ENCODE measurements around the gene SPTLC3. TPM values are rescaled to one million over a fixed set of nuclear protein-coding genes. Genes with fewer than 3 reads are reported as not detected.
A peak's percentile ranks its signal among the peaks of the same experiment; 100 is the strongest.

Gene SPTLC3
- total RNA-seq (3.5 TPM), polyA plus RNA-seq (ENCODE audit: insufficient read depth in 1 of 8, insufficient read length in 8 of 8, low replicate concordance in 1 of 8) (1 to 10 TPM; 1.4 to 6.2 (median 3.1) TPM)
- long read RNA-seq, donor 1, result 0 reads
- long read RNA-seq, donor 2, result 0 reads
- long read RNA-seq, donor 3, result 0 reads
- long read RNA-seq, donor 4, result 0 reads
- long read RNA-seq, donor 5, full-length matches to known transcripts, result 2 of 2 reads
- long read RNA-seq, donor 5, partial matches to known transcripts, result 0 of 2 reads
- long read RNA-seq, donor 5, other reads (novel, unspliced or antisense), result 0 of 2 reads
- long read RNA-seq, donor 6, result 0 reads
- long read RNA-seq, donor 7, result 0 reads
- long read RNA-seq, donor 8, full-length matches to known transcripts, result 2 of 2 reads
- long read RNA-seq, donor 8, partial matches to known transcripts, result 0 of 2 reads
- long read RNA-seq, donor 8, other reads (novel, unspliced or antisense), result 0 of 2 reads
- long read RNA-seq, donor 9, result 0 reads
- long read RNA-seq, donor 10, result 0 reads
- long read RNA-seq, donor 11, result 0 reads

DNA sequence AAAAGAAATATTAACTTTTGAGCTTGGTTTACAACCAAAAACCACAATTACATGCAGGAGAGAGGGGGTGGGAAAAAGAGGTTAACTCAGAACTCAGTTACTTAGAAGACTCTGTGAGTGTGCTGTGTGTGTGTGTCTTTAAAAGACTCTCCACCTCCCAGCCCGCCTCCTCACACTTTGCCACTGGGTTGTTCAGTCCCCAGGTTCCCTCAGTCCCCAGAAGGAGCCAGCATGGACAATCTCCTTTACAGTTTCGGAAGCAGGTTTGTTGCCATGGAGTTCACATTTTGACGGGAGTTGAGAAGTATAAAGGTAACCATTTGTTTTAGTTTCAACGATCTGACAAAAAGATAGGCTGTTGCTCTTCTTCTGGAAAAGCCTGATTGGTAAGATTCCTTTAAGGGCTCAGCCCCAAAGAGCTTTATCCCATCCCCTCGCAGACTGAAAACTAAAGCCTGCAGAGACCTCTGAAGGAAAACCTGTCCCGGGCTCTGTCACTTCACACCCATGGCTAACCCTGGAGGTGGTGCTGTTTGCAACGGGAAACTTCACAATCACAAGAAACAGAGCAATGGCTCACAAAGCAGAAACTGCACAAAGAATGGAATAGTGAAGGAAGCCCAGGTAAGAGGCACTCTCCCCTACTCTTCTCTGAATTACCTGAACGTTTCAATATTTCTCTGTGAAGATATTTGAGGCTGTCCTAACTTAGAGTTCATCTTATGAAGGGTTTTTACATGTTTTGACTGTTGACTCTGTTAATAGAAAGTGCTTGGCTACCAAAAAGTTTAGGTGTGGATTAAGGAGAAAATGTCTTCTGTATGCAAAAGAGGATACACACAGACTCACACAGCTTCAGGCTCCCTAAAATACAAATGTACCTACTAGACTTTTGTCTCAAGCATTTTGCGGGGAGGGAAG, at the start of gene SPTLC3:
TSS of gene SPTLC3 (plus strand) at position 212 of the 921 bp plus-strand sequence. CDS start at position 508, 296 bp downstream.
- 20% methylated on average over 1 of the region's 9 CpGs for WGBS (ENCODE audit: insufficient coverage)
- Histone ChIP-seq H3K4me1 (ENCODE audit: control insufficient read depth, insufficient read depth, low read length) (peaks cover 5% of the 10 kb centered on the region), H3K36me3 (ENCODE audit: control insufficient read depth, insufficient read depth, low read length) (no peaks in the 10 kb centered on the region), H3K4me3 (ENCODE audit: low read length) (peak within 1 kb of the TSS; percentile 41), H3K27ac (ENCODE audit: low read length) (peak within 1 kb of the TSS; percentile 81), H3K9me3 (replicated peaks; ENCODE audit: control insufficient read depth, low read depth, low read length) (no peaks in the 10 kb centered on the region), H3K27me3 (ENCODE audit: control insufficient read depth, insufficient read depth, low read length) (no peaks in the 10 kb centered on the region)
- DNase-seq, result peak; percentile 84

DNA sequence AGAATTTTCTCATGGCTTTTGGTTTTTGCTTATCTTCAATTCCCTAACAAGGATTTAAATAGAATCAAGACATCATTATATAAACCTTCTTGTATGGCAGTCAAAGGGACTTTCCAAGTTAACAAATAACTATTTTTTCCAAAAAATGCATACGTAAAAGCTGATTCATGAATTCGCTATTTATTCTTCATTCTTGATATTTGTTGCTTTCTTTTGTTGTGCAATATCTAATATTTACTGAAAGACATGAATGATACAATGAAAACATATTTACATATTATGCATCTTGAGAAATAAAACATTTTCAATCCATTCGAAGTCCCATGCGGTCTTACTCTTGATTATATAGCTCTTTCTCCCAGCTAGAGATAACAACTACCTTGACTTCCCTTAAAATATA, 47.0 kb upstream of the SPTLC3 start:
- Histone ChIP-seq H3K4me3 (ENCODE audit: low read length) (no peak overlapping the region), H3K4me1 (ENCODE audit: control insufficient read depth, insufficient read depth, low read length) (peaks cover 3% of the 10 kb centered on the region), H3K27me3 (ENCODE audit: control insufficient read depth, insufficient read depth, low read length) (no peaks in the 10 kb centered on the region), H3K9me3 (replicated peaks; ENCODE audit: control insufficient read depth, low read depth, low read length) (no peaks in the 10 kb centered on the region), H3K27ac (ENCODE audit: low read length) (no peak overlapping the region), H3K36me3 (ENCODE audit: control insufficient read depth, insufficient read depth, low read length) (no peaks in the 10 kb centered on the region)
- no CpG with 5 or more reads among the region's 4 CpGs for WGBS (ENCODE audit: insufficient coverage)
- DNase-seq, result no peak

DNA sequence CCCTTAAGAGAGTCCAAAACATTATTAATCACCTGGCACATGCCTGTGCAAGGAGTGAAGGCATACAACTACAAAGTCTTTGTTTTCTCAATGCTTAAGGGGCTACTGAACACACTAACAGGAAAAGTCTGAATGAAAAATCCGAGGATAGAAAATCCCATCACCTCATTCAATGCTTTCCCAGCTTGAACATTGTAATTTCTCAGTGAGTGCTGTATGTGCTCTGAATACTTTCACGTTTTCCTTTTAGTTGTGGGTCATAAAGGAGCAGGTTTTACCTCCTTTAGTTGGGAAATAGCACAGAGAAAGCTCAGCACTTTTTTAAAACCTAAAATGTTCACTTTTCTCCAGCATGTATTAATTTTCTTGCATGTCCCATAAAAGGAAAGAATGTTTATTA, 45.9 kb upstream of the SPTLC3 start:
- Histone ChIP-seq H3K4me1 (ENCODE audit: control insufficient read depth, insufficient read depth, low read length) (peaks cover 3% of the 10 kb centered on the region), H3K36me3 (ENCODE audit: control insufficient read depth, insufficient read depth, low read length) (no peaks in the 10 kb centered on the region), H3K27ac (ENCODE audit: low read length) (no peak overlapping the region), H3K27me3 (ENCODE audit: control insufficient read depth, insufficient read depth, low read length) (no peaks in the 10 kb centered on the region), H3K9me3 (replicated peaks; ENCODE audit: control insufficient read depth, low read depth, low read length) (no peaks in the 10 kb centered on the region), H3K4me3 (ENCODE audit: low read length) (no peak overlapping the region)
- no peak for DNase-seq
- no CpG with 5 or more reads among the region's 2 CpGs for WGBS (ENCODE audit: insufficient coverage)

DNA sequence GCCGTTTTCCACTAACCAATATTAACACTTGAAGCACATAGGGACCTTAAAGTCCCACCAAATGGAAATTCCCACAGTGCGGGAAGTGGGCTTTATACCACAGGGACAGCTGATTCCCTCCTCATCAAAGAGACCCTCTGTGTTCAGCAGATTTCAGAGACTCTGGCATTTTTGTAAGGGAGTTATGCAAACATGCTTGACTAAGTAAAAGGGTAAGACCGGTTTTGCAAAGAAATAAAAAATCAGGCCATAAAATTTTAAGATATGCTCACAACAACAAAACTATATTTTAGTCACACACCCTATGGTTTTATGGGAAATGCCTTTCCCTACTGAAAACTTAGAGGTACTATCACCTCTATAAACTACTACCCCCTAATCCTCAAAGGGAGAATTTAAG, 45.4 kb upstream of the SPTLC3 start:
- Histone ChIP-seq H3K27me3 (ENCODE audit: control insufficient read depth, insufficient read depth, low read length) (no peaks in the 10 kb centered on the region), H3K4me3 (ENCODE audit: low read length) (no peak overlapping the region), H3K9me3 (replicated peaks; ENCODE audit: control insufficient read depth, low read depth, low read length) (no peaks in the 10 kb centered on the region), H3K4me1 (ENCODE audit: control insufficient read depth, insufficient read depth, low read length) (peaks cover 3% of the 10 kb centered on the region), H3K27ac (ENCODE audit: low read length) (no peak overlapping the region), H3K36me3 (ENCODE audit: control insufficient read depth, insufficient read depth, low read length) (no peaks in the 10 kb centered on the region)
- DNase-seq, result no peak
- WGBS (ENCODE audit: insufficient coverage), result no CpG with 5 or more reads among the region's 3 CpGs

DNA sequence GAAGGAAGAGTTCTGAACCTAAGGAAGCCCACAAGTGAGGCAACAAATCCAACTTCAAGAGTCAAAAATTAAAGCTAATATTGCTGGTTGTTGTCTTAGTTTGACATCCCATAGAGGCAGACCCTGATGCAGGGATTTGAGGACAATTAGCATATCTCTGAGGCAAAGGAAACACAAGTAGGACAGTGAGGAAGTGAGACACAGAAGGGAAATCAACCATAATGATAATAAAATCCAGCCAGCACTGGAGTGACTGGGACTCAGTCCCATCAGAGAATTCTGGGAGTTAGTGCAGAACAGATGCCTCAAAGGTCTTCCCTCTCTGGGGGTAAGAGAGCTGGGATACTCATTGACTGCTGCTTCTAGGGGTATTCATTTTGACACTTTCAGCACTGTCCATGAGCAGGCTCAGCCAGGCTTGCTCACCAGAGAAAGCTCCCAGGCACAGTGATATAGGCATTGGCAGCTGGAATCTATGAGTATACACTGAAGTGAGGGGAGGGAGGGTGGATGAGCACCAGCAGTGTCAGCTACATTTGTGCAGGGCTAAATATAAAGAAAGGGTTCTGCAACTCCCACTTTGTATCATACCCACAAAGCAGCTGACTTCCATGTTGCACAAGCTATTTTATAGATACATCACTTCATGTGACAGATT, 43.4 kb upstream of the SPTLC3 start:
- Histone ChIP-seq H3K27me3 (ENCODE audit: control insufficient read depth, insufficient read depth, low read length) (no peaks in the 10 kb centered on the region), H3K4me3 (ENCODE audit: low read length) (no peak overlapping the region), H3K4me1 (ENCODE audit: control insufficient read depth, insufficient read depth, low read length) (peaks cover 3% of the 10 kb centered on the region), H3K36me3 (ENCODE audit: control insufficient read depth, insufficient read depth, low read length) (no peaks in the 10 kb centered on the region), H3K27ac (ENCODE audit: low read length) (no peak overlapping the region), H3K9me3 (replicated peaks; ENCODE audit: control insufficient read depth, low read depth, low read length) (peaks cover 5% of the 10 kb centered on the region)
- no peak for DNase-seq

DNA sequence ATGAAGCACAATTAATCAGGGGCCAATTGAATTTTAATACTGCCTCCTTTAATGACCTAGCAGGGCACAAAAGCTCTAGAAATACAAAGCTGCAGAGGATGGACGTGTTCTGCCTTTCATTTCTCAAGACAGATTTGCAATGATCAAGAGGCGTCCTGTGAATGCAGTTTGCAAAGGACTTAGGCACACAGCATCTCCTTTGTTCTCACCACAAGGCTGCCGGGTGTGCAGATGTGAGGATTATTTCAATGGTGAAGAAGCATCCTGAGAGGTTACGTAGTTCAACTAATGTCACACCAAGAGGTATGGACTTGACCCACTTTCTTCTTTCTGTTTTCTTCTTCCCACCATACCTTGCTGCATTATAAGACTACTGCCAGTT, 42.9 kb upstream of the SPTLC3 start:
- Histone ChIP-seq H3K4me3 (ENCODE audit: low read length) (no peak overlapping the region), H3K4me1 (ENCODE audit: control insufficient read depth, insufficient read depth, low read length) (peaks cover 3% of the 10 kb centered on the region), H3K27me3 (ENCODE audit: control insufficient read depth, insufficient read depth, low read length) (no peaks in the 10 kb centered on the region), H3K36me3 (ENCODE audit: control insufficient read depth, insufficient read depth, low read length) (no peaks in the 10 kb centered on the region), H3K27ac (ENCODE audit: low read length) (no peak overlapping the region), H3K9me3 (replicated peaks; ENCODE audit: control insufficient read depth, low read depth, low read length) (peaks cover 5% of the 10 kb centered on the region)
- WGBS (ENCODE audit: insufficient coverage), result 70% methylated on average over 1 of the region's 4 CpGs
- DNase-seq, result no peak

DNA sequence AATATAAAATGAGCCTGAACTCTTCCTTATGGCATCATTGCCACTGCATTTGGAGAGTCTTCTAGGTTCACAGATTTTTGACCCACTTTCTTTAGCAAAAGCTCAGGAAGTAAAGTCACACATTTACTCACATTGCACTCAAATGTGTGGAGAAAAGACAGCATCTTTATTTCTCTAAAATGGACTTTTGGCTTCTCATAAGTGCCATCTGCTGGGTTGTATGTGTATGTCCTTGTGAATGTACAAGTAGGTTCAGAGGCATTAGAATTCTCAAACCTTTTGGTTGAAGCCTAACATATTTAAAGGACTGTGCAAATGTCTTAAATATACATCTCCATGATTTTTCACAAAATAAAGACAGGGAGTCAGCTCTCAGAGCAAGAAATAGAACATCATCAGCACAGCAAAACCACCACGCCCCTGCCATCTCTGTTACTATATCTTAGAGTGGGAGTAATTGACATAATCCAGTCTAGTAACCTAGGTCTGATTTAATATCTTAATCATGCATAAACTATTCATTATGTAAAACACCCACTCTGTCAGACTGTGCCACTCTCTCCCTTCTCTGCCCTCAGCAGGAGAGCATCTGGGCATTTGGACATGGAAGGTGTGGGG, 42.2 kb upstream of the SPTLC3 start:
- DNase-seq, result peak; percentile 54
- Histone ChIP-seq H3K27ac (ENCODE audit: low read length) (no peak overlapping the region), H3K4me1 (ENCODE audit: control insufficient read depth, insufficient read depth, low read length) (peaks cover 3% of the 10 kb centered on the region)

DNA sequence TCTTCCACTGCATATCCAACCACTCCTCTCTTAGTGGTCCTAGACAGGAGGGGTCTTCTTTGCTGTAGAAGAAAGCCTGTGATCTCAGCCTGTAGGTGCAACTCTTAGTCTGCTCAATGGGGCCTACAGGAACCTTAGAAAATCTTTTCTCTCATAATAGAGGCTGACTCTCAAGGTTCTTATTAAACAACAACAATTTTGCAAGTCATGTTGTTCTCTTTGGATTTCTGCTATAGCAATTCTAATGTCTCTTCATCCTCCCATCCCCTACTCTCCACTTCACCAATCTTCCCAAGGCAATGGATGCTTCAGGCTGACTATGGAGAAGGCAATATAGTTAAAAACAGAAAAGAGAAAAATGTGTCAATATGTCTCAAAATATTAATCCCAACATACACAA, 40.8 kb upstream of the SPTLC3 start:
- Histone ChIP-seq H3K9me3 (replicated peaks; ENCODE audit: control insufficient read depth, low read depth, low read length) (peaks cover 5% of the 10 kb centered on the region), H3K36me3 (ENCODE audit: control insufficient read depth, insufficient read depth, low read length) (no peaks in the 10 kb centered on the region), H3K4me3 (ENCODE audit: low read length) (no peak overlapping the region), H3K27ac (ENCODE audit: low read length) (no peak overlapping the region), H3K4me1 (ENCODE audit: control insufficient read depth, insufficient read depth, low read length) (peaks cover 3% of the 10 kb centered on the region), H3K27me3 (ENCODE audit: control insufficient read depth, insufficient read depth, low read length) (no peaks in the 10 kb centered on the region)
- no peak for DNase-seq

More for the DNA sequence above, 42.2 kb upstream of the SPTLC3 start:
- H3K9me3 ChIP-seq (replicated peaks; ENCODE audit: control insufficient read depth, low read depth, low read length), result peaks cover 5% of the 10 kb centered on the region
- H3K36me3 ChIP-seq (ENCODE audit: control insufficient read depth, insufficient read depth, low read length), result no peaks in the 10 kb centered on the region
- no CpG with 5 or more reads among the region's 1 CpG for WGBS (ENCODE audit: insufficient coverage)
- no peak overlapping the region for H3K4me3 ChIP-seq (ENCODE audit: low read length)
- no peaks in the 10 kb centered on the region for H3K27me3 ChIP-seq (ENCODE audit: control insufficient read depth, insufficient read depth, low read length)

DNA sequence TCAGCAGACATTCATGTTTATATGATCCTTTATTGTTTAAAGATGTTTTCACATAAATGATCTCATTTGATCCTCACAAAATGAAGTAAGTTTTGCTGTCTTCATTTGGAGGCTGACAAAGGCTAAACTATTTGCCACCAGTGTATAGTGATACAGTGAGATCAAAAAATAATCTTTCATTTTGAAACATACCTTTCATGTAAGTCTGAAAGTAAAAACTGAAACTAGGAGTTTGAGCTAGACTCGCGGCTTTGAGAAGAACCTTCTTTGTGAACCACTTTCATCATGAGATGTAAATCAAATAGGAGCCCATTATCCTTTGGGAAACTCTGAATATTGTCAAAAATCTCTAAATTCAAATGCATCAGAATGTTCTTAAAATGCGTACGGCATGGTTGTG, 40.3 kb upstream of the SPTLC3 start:
- WGBS (ENCODE audit: insufficient coverage), result no CpG with 5 or more reads among the region's 4 CpGs

More for the DNA sequence above, 40.3 kb upstream of the SPTLC3 start:
- DNase-seq, result no peak
- Histone ChIP-seq H3K9me3 (replicated peaks; ENCODE audit: control insufficient read depth, low read depth, low read length) (peaks cover 5% of the 10 kb centered on the region), H3K4me3 (ENCODE audit: low read length) (no peak overlapping the region), H3K27me3 (ENCODE audit: control insufficient read depth, insufficient read depth, low read length) (no peaks in the 10 kb centered on the region), H3K4me1 (ENCODE audit: control insufficient read depth, insufficient read depth, low read length) (peaks cover 3% of the 10 kb centered on the region), H3K27ac (ENCODE audit: low read length) (no peak overlapping the region), H3K36me3 (ENCODE audit: control insufficient read depth, insufficient read depth, low read length) (no peaks in the 10 kb centered on the region)
